GM23338 (cell line): ENCODE data around the gene TUBA1C. TPM values are rescaled to one million over a fixed set of nuclear protein-coding genes. Genes with fewer than 3 reads are reported as not detected.

Experiments used
- ATAC-seq: fragments of 200-7000 bp; cut with Tn5 transposase; 3 replicates; pipeline ENCODE4 v1.9.1; 2020
- DNase-seq: peaks from one replicate; pipeline ENCODE4 v3.0.0-alpha.2; 2015; ENCODE audit warnings: low spot score
- H2AFZ ChIP-seq: fragments of 200-600 bp; sonication (generic); 2 replicates; pipeline ENCODE4 v1.8.0; 2016; ENCODE audit warnings: antibody characterized with exemption, mild to moderate bottlenecking, moderate library complexity
- H3F3A ChIP-seq: fragments of 200-600 bp; sonication (generic); replicated peaks from 2 replicates; pipeline ENCODE4 v1.8.0; 2017; ENCODE audit warnings: antibody characterized with exemption, mixed run types, low read depth
- H3K27ac ChIP-seq: fragments of 200-600 bp; sonication (generic); 2 replicates; pipeline ENCODE4 v1.6.1; 2016; ENCODE audit warnings: low read depth
- H3K27me3 ChIP-seq: fragments of 200-600 bp; sonication (generic); 2 replicates; pipeline ENCODE4 v1.8.0; 2016; ENCODE audit warnings: mild to moderate bottlenecking, mixed run types, moderate library complexity; ENCODE audit not compliant: insufficient read depth
- H3K36me3 ChIP-seq: fragments of 200-600 bp; sonication (generic); 2 replicates; pipeline ENCODE4 v1.8.0; 2016; ENCODE audit warnings: mild to moderate bottlenecking; ENCODE audit not compliant: insufficient read depth
- H3K4me1 ChIP-seq: fragments of 200-600 bp; sonication (generic); 2 replicates; pipeline ENCODE4 v1.8.0; 2016; ENCODE audit warnings: mild to moderate bottlenecking, moderate library complexity; ENCODE audit not compliant: insufficient read depth
- H3K4me2 ChIP-seq: fragments of 200-600 bp; sonication (generic); 2 replicates; pipeline ENCODE4 v1.7.1; 2017; ENCODE audit warnings: mixed run types
- H3K4me3 ChIP-seq: fragments of 200-600 bp; sonication (generic); 2 replicates; pipeline ENCODE4 v1.6.1; 2016; ENCODE audit warnings: mixed run types
- H3K79me2 ChIP-seq: fragments of 200-600 bp; sonication (generic); replicated peaks from 2 replicates; pipeline ENCODE4 v1.8.0; 2017; ENCODE audit warnings: mild to moderate bottlenecking; ENCODE audit not compliant: insufficient read depth
- H3K9me2 ChIP-seq: fragments of 200-600 bp; sonication (generic); 2 replicates; pipeline ENCODE4 v1.8.0; 2017; ENCODE audit not compliant: insufficient read depth
- H4K20me1 ChIP-seq: fragments of 200-600 bp; sonication (generic); replicated peaks from 2 replicates; pipeline ENCODE4 v1.8.0; 2017; ENCODE audit warnings: mild to moderate bottlenecking; ENCODE audit not compliant: insufficient read depth
- H3K27ac Mint-ChIP-seq: 2 replicates; pipeline ENCODE4 v1.8.0; 2020; ENCODE audit warnings: inconsistent platforms, mild to moderate bottlenecking, moderate library complexity, mixed read lengths
- H3K27me3 Mint-ChIP-seq: 3 replicates; pipeline ENCODE4 v1.8.0; 2022; ENCODE audit warnings: low read depth, mild to moderate bottlenecking, moderate library complexity, mixed read lengths, inconsistent platforms; ENCODE audit not compliant: insufficient read depth, poor library complexity
- H3K36me3 Mint-ChIP-seq: 3 replicates; pipeline ENCODE4 v1.8.0; 2021; ENCODE audit warnings: low read depth, mild to moderate bottlenecking, inconsistent platforms, moderate library complexity, mixed read lengths
- H3K4me1 Mint-ChIP-seq: 3 replicates; pipeline ENCODE4 v1.8.0; 2020; ENCODE audit warnings: mild to moderate bottlenecking, inconsistent platforms, mixed read lengths
- H3K4me3 Mint-ChIP-seq: 3 replicates; pipeline ENCODE4 v1.8.0; 2021; ENCODE audit warnings: moderate library complexity, mild to moderate bottlenecking, inconsistent platforms, mixed read lengths
- H3K9me3 Mint-ChIP-seq: 3 replicates; pipeline ENCODE4 v1.8.0; 2020; ENCODE audit warnings: moderate library complexity, mild to moderate bottlenecking, inconsistent platforms, mixed read lengths
- CREB1 ChIP-seq: fragments of 250-450 bp; sonication (Bioruptor Pico); IDR thresholded peaks from 2 replicates; pipeline ENCODE4 v1.5.0; 2020; ENCODE audit warnings: low read depth, mild to moderate bottlenecking, moderate library complexity
- CTCF ChIP-seq, 2 experiments: fragments of 200-600 bp in 1 of 2; sonication (generic) in 1 of 2; conservative IDR thresholded peaks; 2 replicates each; pipeline versions ENCODE4 v1.5.1 to v1.6.1; 2016 to 2017; ENCODE audit warnings: antibody characterized with exemption in 2 of 2, low read depth in 2 of 2, mild to moderate bottlenecking in 2 of 2, moderate library complexity in 1 of 2
- ETS1 ChIP-seq: IDR thresholded peaks from 2 replicates; pipeline ENCODE4 v1.6.1; 2016; ENCODE audit warnings: antibody characterized with exemption
- EZH2phosphoT487 ChIP-seq: fragments of 200-600 bp; sonication (generic); IDR thresholded peaks from one replicate; pipeline ENCODE4 v1.8.1; 2018; ENCODE audit warnings: antibody characterized with exemption; ENCODE audit not compliant: unreplicated experiment
- JUNB ChIP-seq: IDR thresholded peaks from one replicate; pipeline ENCODE4 v1.6.1; 2016; ENCODE audit warnings: antibody characterized with exemption; ENCODE audit not compliant: unreplicated experiment
- POLR2AphosphoS5 ChIP-seq: IDR thresholded peaks from 2 replicates; pipeline ENCODE4 v1.6.1; 2016; ENCODE audit warnings: antibody characterized with exemption, low read depth
- STAT1 ChIP-seq: IDR thresholded peaks from one replicate; pipeline ENCODE4 v1.6.1; 2016; ENCODE audit warnings: antibody characterized with exemption; ENCODE audit not compliant: unreplicated experiment
- polyA plus RNA-seq: library from polyadenylated mRNA; unstranded; fragments of >200 nt; fragmentation: Nextera tagmentation; extraction: Ambion mirVana; gene quantifications from 2 replicates; pipeline ENCODE4 v1.2.1, GENCODE V29; 2016
- total RNA-seq: library from RNA; depleted of rRNA; stranded (reverse); fragments of >200 nt; shearing (Covaris generic); gene quantifications from 2 replicates; pipeline ENCODE4 v1.2.3, GENCODE V29; 2014; rRNA removed

TUBA1C gene
- total and polyA plus RNA-seq, 2 experiments from 2014 or later: 191 to 728 TPM

DNA sequence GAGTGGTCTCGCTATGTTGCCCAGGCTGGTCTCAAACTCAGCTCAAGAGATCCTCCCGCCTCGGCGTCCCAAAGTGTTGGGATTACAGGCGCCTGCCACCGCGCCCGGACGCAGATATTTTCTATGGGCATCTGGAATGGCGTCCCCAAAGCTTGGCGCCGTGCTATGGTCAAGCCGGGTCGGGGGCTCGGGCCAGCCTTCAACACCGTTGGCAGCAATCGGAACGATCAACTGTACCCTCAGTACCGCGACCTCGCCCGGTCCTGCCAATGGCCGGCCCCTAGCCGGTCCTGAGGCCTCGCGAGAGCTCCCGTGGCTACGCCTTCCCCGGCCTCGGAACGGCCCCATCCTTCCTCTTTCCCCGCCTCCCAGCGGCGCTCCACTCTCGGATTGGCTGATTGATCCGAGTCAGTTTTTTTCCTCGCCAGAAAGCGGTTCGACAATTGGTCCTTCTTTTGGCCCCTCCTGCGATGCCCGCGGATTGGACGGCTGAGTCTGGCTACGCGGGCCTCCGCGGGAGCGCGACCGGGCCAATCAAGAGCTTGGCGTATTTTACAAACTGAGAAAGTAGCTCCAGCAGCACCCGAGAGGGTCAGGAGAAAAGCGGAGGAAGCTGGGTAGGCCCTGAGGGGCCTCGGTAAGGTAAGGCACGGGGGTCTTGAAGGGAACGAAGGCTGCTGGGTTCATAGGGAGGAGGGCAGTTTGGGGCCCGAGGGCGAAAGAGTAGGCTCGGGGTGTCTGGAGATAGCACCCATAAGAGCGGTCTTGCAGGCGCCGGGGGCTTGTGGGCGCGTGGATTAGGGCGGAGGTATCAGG, 58.0 kb downstream of the TUBA1C start, which contains the start of gene TROAP:
TSS of gene TROAP (plus strand) at position 548 of the 816 bp plus-strand sequence. CDS start 354 bp downstream, outside the sequence.
- H3K36me3 Mint-ChIP-seq: peaks cover 34% of the 10 kb centered on the region
- DNase-seq (peak; percentile 99), ATAC-seq (peak; percentile 98)
- H3K27ac Mint-ChIP-seq: peak within 1 kb of the TSS; percentile 98
- peak within 1 kb of the TSS; percentile 97 for H3K4me2 ChIP-seq
- 0 out of 2 replicates have a peak, but pooled peaks cover 9% of the 10 kb centered on the region for H3K27me3 ChIP-seq
- no peaks in the 10 kb centered on the region for H3K9me2 ChIP-seq
- H3K4me3 ChIP-seq: peak within 1 kb of the TSS; percentile 66
- H3F3A ChIP-seq: no peaks in the 10 kb centered on the region; the same call in 1 of the 2 replicates
- peak within 1 kb of the TSS; percentile 78 for H2AFZ ChIP-seq
- peaks cover 11% of the 10 kb centered on the region; the same call in 1 of the 2 replicates for H3K4me1 ChIP-seq
- no peaks in the 10 kb centered on the region for H3K9me3 Mint-ChIP-seq
- H3K36me3 ChIP-seq: peaks cover 17% of the 10 kb centered on the region; the same call in 1 of the 2 replicates
- no peak within 1 kb of the TSS for H3K27ac ChIP-seq
- H4K20me1 ChIP-seq: no peaks in the 10 kb centered on the region
- peak within 1 kb of the TSS; percentile 100 for H3K4me3 Mint-ChIP-seq
- H3K4me1 Mint-ChIP-seq: peaks cover 11% of the 10 kb centered on the region
- H3K79me2 ChIP-seq: peaks cover 6% of the 10 kb centered on the region; the same call in 1 of the 2 replicates
- peak; percentile 87 for TF ChIP-seq POLR2AphosphoS5
- TF ChIP-seq CREB1 (CRISPR knock-in tag): peak; percentile 81
- TF ChIP-seq STAT1: no peak
- 0 out of 2 replicates have a peak, but pooled peaks have one; percentile 30 for TF ChIP-seq ETS1
- TF ChIP-seq JUNB: no peak
- TF ChIP-seq EZH2phosphoT487: no peak
- H3K27me3 Mint-ChIP-seq: peaks cover 6% of the 10 kb centered on the region

DNA sequence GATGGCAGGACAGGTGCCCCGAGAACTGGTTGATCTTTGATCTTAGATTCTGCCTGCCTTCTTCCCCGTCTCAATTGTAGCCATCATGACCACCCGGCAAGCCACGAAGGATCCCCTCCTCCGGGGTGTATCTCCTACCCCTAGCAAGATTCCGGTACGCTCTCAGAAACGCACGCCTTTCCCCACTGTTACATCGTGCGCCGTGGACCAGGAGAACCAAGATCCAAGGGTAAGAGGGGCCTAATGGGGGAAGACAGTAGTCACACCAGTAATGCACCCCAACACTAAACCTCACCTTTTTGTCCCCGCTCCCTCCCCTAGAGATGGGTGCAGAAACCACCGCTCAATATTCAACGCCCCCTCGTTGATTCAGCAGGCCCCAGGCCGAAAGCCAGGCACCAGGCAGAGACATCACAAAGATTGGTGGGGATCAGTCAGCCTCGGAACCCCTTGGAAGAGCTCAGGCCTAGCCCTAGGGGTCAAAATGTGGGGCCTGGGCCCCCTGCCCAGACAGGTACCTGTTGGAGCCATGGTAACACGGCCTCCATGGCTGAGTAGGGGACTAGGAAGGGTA, 58.7 kb downstream of the TUBA1C start:
- Mint-ChIP-seq H3K27ac (peak overlapping the region; percentile 98), H3K27me3 (peaks cover 6% of the 10 kb centered on the region), H3K36me3 (peaks cover 36% of the 10 kb centered on the region), H3K9me3 (no peaks in the 10 kb centered on the region), H3K4me3 (peak overlapping the region; percentile 100), H3K4me1 (peaks cover 11% of the 10 kb centered on the region)
- ATAC-seq: no peak
- Histone ChIP-seq H4K20me1 (no peaks in the 10 kb centered on the region), H3K27me3 (0 out of 2 replicates have a peak, but pooled peaks cover 9% of the 10 kb centered on the region), H2AFZ (peak overlapping the region; percentile 67; the same call in 1 of the 2 replicates), H3K36me3 (peaks cover 18% of the 10 kb centered on the region; the same call in 1 of the 2 replicates), H3K4me1 (peaks cover 11% of the 10 kb centered on the region; the same call in 1 of the 2 replicates), H3K4me2 (peak overlapping the region; percentile 97), H3K79me2 (peaks cover 6% of the 10 kb centered on the region; the same call in 1 of the 2 replicates), H3K9me2 (no peaks in the 10 kb centered on the region), H3K27ac (no peak overlapping the region), H3F3A (no peaks in the 10 kb centered on the region; the same call in 1 of the 2 replicates), H3K4me3 (peak overlapping the region; percentile 66)
- TF ChIP-seq CTCF (conservative IDR thresholded peaks at IDR 0.05; ENCODE audit: low read depth in 2 of 2): no peak
- DNase-seq: no peak

Other genes with a start within 250 kb of the TUBA1C start
- gene PRKAG1, start 246.3 kb upstream of the TUBA1C start, total RNA-seq: 27.2 and 35.4 TPM in 2 replicates
- gene PRKAG1, start 246.3 kb upstream of the TUBA1C start, polyA plus RNA-seq: 19.1 and 19.9 TPM in 2 replicates
- gene KMT2D, start 204.3 kb upstream of the TUBA1C start, total RNA-seq: 86.1 and 120 TPM in 2 replicates
- 17.6 and 18.3 TPM in 2 replicates for gene KMT2D, start 204.3 kb upstream of the TUBA1C start, polyA plus RNA-seq
- 6.7 and 11.8 TPM in 2 replicates for gene RHEBL1, start 195.1 kb upstream of the TUBA1C start, total RNA-seq
- 9.4 and 10.7 TPM in 2 replicates for gene RHEBL1, start 195.1 kb upstream of the TUBA1C start, polyA plus RNA-seq
- not detected in 2 replicates for gene DHH, start 170.3 kb upstream of the TUBA1C start, total RNA-seq
- gene DHH, start 170.3 kb upstream of the TUBA1C start, polyA plus RNA-seq: 0.09 TPM in 1 of 2 replicates, not detected in the other
- 33.9 and 57.0 TPM in 2 replicates for gene LMBR1L, start 154.2 kb upstream of the TUBA1C start, total RNA-seq
- gene LMBR1L, start 154.2 kb upstream of the TUBA1C start, polyA plus RNA-seq: 19.8 and 24.3 TPM in 2 replicates
- 2,341 and 2,718 TPM in 2 replicates for gene TUBA1B, start 133.7 kb upstream of the TUBA1C start, total RNA-seq
- 1,008 and 1,116 TPM in 2 replicates for gene TUBA1B, start 133.7 kb upstream of the TUBA1C start, polyA plus RNA-seq
- 386 and 424 TPM in 2 replicates for gene TUBA1A, start 76.0 kb upstream of the TUBA1C start, total RNA-seq
- gene TUBA1A, start 76.0 kb upstream of the TUBA1C start, polyA plus RNA-seq: 189 TPM in 2 replicates
- 0.24 and 0.62 TPM in 2 replicates for gene PRPH, start 30.1 kb downstream of the TUBA1C start, total RNA-seq
- gene PRPH, start 30.1 kb downstream of the TUBA1C start, polyA plus RNA-seq: 0.36 and 0.43 TPM in 2 replicates
- 27.6 and 46.4 TPM in 2 replicates for gene TROAP, start 58.2 kb downstream of the TUBA1C start, total RNA-seq
- 44.7 and 47.5 TPM in 2 replicates for gene TROAP, start 58.2 kb downstream of the TUBA1C start, polyA plus RNA-seq
- gene C1QL4, start 72.1 kb downstream of the TUBA1C start, total RNA-seq: 0.12 TPM in 1 of 2 replicates, not detected in the other
- not detected in 2 replicates for gene C1QL4, start 72.1 kb downstream of the TUBA1C start, polyA plus RNA-seq
- gene DNAJC22, start 81.8 kb downstream of the TUBA1C start, total RNA-seq: 0.10 TPM in 1 of 2 replicates, not detected in the other
- not detected in 2 replicates for gene DNAJC22, start 81.8 kb downstream of the TUBA1C start, polyA plus RNA-seq
- 20.6 and 28.1 TPM in 2 replicates for gene SPATS2, start 102.4 kb downstream of the TUBA1C start, total RNA-seq
- 54.0 and 61.0 TPM in 2 replicates for gene SPATS2, start 102.4 kb downstream of the TUBA1C start, polyA plus RNA-seq